ENCODE data around the gene NRP2.

DNA sequence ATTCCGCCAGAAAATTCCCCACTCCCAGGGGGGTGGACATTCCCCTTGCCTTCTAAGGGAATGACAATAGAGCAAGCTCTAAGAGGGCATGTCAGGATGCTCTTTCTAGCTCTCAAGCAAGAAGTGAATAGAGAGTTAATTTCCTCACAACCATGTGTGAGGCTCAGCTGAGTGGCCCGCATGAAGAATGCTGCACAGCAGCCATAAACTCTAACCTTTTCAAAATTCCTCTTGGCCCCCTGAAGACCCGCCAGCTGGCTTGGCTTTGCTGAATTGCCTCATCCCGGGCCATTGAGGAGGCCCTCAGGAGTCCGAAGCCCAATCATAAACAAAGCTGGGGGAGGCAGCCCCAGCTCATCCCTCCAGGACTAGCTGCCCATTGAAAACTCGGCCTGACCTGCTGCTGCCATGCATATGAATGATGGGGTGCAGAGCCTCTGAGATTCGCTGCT, 38.2 kb downstream of the NRP2 start:
- TF ChIP-seq, protein P1, sequence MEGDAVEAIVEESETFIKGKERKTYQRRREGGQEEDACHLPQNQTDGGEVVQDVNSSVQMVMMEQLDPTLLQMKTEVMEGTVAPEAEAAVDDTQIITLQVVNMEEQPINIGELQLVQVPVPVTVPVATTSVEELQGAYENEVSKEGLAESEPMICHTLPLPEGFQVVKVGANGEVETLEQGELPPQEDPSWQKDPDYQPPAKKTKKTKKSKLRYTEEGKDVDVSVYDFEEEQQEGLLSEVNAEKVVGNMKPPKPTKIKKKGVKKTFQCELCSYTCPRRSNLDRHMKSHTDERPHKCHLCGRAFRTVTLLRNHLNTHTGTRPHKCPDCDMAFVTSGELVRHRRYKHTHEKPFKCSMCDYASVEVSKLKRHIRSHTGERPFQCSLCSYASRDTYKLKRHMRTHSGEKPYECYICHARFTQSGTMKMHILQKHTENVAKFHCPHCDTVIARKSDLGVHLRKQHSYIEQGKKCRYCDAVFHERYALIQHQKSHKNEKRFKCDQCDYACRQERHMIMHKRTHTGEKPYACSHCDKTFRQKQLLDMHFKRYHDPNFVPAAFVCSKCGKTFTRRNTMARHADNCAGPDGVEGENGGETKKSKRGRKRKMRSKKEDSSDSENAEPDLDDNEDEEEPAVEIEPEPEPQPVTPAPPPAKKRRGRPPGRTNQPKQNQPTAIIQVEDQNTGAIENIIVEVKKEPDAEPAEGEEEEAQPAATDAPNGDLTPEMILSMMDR (IDR thresholded peaks at IDR 0.05), result no peak
- TF ChIP-seq POLR2A (IDR thresholded peaks at IDR 0.05) (no peak), EP300 (IDR thresholded peaks at IDR 0.05; ENCODE audit: low read depth) (no peak)

All from transverse colon (tissue), 3 donors.